NCI-H510A (cell line): ENCODE data around the gene ZNF79.

Source experiments
- DNase-seq: peaks from one replicate; lab custom pipeline; 2025; lab: John Stamatoyannopoulos, UW

Gene ZNF79

DNA sequence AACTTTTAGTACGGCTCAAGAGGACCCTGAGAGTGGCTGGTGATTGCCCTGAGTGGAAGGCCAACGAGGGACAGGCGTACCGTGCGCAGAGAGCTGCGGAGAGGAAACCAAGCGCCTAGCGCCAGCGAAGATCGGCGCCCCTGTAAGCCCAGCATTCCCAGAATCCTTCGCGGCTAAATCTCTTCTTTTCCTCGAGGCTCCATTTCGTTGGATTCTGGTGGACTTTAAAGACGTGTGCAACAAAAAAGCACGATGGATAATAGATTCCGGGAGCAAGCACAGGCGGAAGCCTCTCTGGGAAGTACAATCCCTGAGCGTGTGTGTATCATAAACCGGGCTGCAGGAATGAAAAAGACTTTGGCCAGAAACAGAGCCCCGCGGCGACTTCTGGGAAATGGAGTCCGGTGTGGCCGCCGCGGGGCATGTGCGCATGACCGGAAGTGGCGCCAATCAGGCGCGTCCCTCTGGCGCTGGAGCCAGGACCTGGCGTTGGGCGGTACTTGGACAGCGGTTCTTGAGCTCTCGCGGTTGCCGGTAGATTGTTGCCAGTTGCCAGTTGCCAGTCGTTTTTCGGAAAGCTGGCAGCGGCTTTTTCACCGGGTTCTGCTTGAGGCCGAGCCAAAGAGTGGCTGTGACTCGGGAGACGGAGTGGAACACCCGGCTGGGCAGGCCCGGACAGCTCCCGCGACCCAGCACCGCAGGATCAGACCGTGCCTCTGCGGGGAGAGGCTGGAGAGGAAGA lies at the start of gene ZNF79:
Gene ZNF79 (plus strand): TSS at position 449 of the 742 bp plus-strand sequence. CDS start 406 bp downstream, outside the sequence.
- DNase-seq = peak; percentile 89

- no peak for DNase-seq
Observed at GRCh38 chr9:127380479-127380878, 43.7 kb upstream of the ZNF79 start.

DNA sequence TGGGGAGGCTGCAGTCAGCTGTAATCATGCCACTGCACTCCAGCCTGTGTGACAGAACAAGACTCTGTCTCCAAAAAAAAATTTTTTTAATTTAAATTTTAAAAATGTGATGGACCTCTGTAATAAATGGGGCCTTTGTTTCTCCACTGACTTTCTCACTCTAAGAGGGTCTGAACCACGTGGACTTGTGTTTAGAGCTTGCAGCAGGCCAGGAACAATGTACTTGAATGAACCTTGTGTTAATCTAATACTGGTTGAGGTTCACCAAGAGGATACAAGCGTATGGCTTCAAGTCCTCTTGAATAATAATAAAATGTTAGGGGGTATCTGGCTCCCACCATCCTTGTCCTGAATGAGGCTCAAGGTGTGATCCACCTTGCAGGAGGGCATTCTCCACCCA lies 41.6 kb upstream of the ZNF79 start:
- no peak for DNase-seq

- DNase-seq = no peak
Observed at GRCh38 chr9:127384016-127384730, 40.0 kb upstream of the ZNF79 start.

DNA sequence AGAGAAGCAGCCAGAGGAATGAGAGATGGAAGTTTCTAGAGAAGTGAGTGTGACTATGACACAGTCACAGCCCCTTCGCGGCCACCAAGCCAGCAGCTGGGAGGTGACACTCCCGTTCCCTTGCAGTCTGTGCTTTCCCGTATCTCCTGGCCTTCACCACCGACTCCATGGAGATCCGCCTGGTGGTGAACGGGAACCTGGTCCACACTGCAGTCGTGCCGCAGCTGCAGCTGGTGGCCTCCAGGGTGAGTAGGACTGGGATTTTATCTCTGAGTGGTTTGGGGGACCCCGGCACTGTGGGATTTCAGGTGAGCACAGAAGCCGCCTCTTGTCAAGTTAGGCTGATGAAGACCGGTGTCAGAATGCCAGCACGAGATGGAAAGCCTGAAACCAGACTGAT lies 39.3 kb upstream of the ZNF79 start:
- DNase-seq = no peak

DNA sequence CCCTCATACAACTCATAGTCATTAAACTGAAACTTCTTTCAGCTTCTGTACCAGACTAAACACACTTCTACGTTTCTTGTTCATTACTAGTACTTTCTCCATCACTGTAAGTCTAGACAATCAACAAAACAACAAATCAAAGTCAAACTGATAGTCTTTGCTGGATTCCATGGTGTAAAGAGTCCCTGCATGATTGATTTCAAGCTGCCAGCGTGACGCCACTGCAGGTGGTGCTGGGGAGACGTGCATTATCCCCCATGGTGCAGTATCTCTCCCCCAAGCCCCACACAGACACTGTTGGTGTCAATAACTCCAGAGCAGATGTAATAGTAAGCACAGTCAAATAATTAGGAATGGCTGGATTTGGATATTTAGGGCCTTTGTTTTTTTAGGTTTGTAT lies 37.9 kb upstream of the ZNF79 start:
- DNase-seq = no peak

DNA sequence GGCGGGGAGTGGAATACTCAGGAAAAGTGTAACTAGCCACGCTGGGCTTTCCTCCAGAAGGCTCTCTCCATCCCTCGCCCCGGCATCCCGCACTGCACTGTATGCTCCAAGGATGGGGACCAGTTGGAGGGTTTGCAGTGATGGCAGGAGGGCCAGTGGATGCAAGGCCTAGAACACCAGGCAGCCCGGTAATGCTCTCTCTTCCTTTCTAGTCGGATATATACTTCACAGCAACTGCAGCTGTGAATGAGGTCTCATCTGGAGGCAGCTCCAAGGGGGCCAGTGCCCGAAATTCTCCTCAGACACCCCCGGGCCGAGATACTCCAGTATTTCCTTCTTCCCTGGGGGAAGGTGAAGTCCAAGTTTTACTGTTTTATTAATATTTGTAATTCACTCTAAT lies 37.2 kb upstream of the ZNF79 start:
- no peak for DNase-seq

- DNase-seq = no peak
Observed at GRCh38 chr9:127388037-127388855, 35.9 kb upstream of the ZNF79 start.

GRCh38 chr9:127388856-127389238 lies 35.3 kb upstream of the ZNF79 start:
- no peak for DNase-seq

DNA sequence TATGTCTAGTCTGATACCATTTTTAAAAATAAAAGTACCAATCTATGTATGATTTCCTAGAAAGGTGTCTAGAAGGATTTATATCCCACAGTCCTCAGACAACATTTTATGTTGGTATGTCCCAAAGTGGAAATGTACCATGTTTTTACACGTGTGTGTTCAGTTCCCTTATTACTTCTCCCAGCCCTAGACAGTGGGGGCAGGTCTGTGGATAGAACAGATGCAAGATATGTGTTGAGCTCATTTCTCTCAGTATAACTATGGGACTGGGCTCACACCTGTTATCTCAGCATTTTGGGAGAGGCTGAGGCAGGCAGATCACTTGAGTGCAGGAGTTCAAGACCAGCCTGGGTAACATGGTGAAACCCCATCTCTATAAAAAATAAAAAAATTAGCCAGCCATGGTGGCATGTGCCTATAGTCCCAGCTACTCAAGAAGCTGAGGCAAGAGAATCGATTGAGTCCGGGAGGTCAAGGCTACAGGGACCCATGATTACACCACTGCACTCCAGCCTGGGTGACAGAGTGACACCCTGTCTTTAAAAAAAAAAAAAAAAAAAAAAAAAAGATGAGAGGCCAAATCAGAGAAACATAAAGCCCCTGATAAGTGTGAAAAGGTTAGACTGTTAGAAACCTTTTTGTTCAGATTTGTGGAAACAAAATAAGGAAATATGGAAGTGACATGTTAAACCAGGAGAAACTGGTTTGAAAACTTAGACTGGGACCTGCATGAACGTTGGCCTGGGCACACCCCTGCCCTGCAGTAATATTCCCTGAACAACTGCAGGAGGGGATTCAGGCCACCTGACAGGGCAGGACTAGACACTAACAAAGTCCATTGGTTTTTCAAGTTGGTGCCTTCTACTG lies 34.6 kb upstream of the ZNF79 start:
- no peak for DNase-seq

GRCh38 chr9:127390248-127390545 lies 34.0 kb upstream of the ZNF79 start:
- no peak for DNase-seq

GRCh38 chr9:127390563-127390962 lies 33.6 kb upstream of the ZNF79 start:
- no peak for DNase-seq

GRCh38 chr9:127392166-127392565 lies 32.0 kb upstream of the ZNF79 start:
- no peak for DNase-seq

DNA sequence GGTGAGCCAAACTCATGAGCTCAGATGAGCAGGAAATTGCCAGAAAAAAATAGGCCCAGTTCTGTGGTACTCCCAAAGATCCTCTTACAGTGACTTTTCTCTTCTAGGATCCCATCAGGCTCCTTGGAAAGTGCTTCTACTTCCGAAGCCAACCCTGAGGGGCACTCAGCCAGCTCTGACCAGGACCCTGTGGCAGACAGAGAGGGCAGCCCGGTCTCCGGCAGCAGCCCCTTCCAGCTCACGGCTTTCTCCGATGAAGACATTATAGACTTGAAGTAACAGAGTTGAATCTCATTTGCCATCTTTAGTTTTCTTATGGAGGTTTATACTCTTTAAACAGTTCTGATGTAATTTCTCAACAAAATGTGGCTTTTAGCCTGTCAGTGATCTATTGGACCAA lies 31.2 kb upstream of the ZNF79 start:
- DNase-seq = no peak

DNA sequence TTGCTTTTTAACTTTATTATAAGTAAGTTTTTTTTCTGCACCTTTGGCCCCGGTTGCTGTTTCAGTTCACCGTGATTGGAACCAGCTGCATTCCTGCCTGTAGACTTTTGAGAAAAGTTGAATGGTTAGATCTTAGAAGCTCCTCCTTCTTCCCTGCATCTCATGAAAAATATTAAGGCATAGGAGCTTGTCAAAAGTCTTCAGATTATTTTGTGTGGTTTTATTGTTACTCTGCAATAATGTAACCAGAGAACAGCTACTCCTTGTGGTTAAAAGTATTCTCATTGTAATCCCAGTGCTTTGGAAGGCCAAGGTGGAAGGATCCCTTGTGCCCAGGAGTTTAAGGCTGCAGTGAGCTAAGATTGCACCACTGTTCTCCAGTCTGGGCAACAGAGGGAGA lies 30.5 kb upstream of the ZNF79 start:
- no peak for DNase-seq

- no peak for DNase-seq
Observed at GRCh38 chr9:127395497-127396252, 28.5 kb upstream of the ZNF79 start.

GRCh38 chr9:127396253-127396807 lies 27.9 kb upstream of the ZNF79 start:
- no peak for DNase-seq

DNA sequence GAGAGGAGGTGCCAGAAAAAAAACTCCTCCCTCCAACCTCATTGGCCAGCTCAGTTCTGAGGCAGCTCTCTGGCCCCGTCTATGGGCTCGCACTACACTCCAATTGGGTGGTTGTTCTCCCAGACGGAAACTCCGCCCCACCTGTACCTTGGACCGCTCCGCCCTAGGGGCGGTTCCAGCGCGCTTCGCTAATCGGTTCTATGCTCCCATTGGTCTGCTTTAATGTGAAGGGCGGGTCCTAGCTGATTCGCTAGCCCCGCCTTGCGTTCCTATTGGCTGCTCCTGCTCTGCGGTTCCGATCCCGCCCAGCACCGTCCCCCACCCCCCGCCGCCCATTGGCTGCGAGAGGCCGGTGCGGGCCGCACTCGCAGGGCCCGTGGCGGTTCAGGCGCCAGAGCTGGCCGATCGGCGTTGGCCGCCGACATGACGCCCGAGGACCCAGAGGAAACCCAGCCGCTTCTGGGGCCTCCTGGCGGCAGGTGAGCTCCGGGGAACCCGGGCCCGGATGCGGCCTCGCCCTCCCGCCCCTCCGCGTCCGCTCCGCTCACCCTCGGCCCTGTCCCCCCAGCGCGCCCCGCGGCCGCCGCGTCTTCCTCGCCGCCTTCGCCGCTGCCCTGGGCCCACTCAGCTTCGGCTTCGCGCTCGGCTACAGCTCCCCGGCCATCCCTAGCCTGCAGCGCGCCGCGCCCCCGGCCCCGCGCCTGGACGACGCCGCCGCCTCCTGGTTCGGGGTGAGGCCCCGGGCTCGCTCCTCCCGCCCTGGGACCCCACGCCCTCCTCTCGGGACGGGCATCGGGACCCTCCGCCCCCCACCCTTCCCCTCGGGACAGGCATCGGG lies 27.2 kb upstream of the ZNF79 start, which contains the start of gene SLC2A8:
Gene SLC2A8 (plus strand): TSS at position 362 of the 838 bp plus-strand sequence. CDS start 62 bp downstream, at position 424.
- DNase-seq = peak; percentile 98

- no peak for DNase-seq
Observed at GRCh38 chr9:127397646-127398274, 26.4 kb upstream of the ZNF79 start.
